AG04450 (cell line): ENCODE results near the gene ERC1. TPM values are rescaled to one million over a fixed set of nuclear protein-coding genes. Genes with fewer than 3 reads are reported as not detected.
"Not testable (repeated sequence)": the region's sequence is repeated elsewhere in the genome, so short reads cannot be mapped to it uniquely, and the experiment has no call there.

Source experiments
- CTCF ChIA-PET: fragments of 300-600, 350-600 bp; formaldehyde crosslinking; extraction: SDS; loops from one replicate; lab custom pipeline; 2022; ENCODE audit warnings: antibody characterized with exemption, inconsistent platforms; lab: Charles Lee
- POLR2A ChIA-PET: fragments of 350-600 bp; formaldehyde crosslinking; extraction: SDS; loops from one replicate; lab custom pipeline; 2021; ENCODE audit warnings: antibody characterized with exemption, inconsistent platforms; lab: Yijun Ruan, JAX
- DNase-seq: peaks from one replicate; pipeline ENCODE4 v3.0.0-alpha.2; 2011; ENCODE audit warnings: low read depth, low spot score
- H3K27ac ChIP-seq: one replicate; pipeline ENCODE4 v1.5.1; 2012; ENCODE audit warnings: low read depth, low read length, control low read depth
- H3K27me3 ChIP-seq: one replicate; pipeline ENCODE4 v1.6.0; 2012; ENCODE audit warnings: low read length; ENCODE audit not compliant: control insufficient read depth, insufficient read depth
- H3K4me3 ChIP-seq: 2 replicates; pipeline ENCODE4 v1.5.1; 2011; ENCODE audit warnings: mild to moderate bottlenecking, low read depth, low read length, control low read depth
- H3K9me3 ChIP-seq: 2 replicates; pipeline ENCODE4 v1.5.1; 2012; ENCODE audit warnings: low read length; ENCODE audit not compliant: control insufficient read depth, insufficient read depth
- CTCF ChIP-seq: IDR thresholded peaks from 2 replicates; pipeline ENCODE4 v1.5.1; 2011; ENCODE audit warnings: low read depth, low read length, control low read depth, inconsistent platforms
- polyA plus RNA-seq: library from polyadenylated mRNA; depleted of rRNA; stranded (reverse); fragments of >200 nt; gene quantifications from 2 replicates; pipeline ENCODE4 v1.2.3, GENCODE V29; 2011

ERC1 gene
- polyA plus RNA-seq, 1 experiment, result 28.6 TPM

GRCh38 chr12:996881-997280 lies 5.9 kb downstream of the ERC1 start:
- CTCF ChIA-PET, result interaction anchor here (1.8 kb wide), 1 partner anchor 47 kb away, joined by 6 read pairs; the partner anchor contains the start of gene RAD52

GRCh38 chr12:997505-997904 lies 6.5 kb downstream of the ERC1 start:
- CTCF ChIA-PET, result interaction anchor here (1.2 to 1.8 kb wide), 2 partner anchors 48 to 95 kb away, joined by 3 to 6 read pairs; partner anchors contain the start of gene RAD52
- no peak for TF ChIP-seq CTCF
- no peaks in the 10 kb centered on the region for H3K9me3 ChIP-seq

More at GRCh38 chr12:996881-997280, 5.9 kb downstream of the ERC1 start:
- TF ChIP-seq CTCF, result no peak
- no peaks in the 10 kb centered on the region for H3K27me3 ChIP-seq
- H3K27ac ChIP-seq, result no peak overlapping the region
- H3K4me3 ChIP-seq, result no peak overlapping the region
- DNase-seq, result no peak
- no peaks in the 10 kb centered on the region for H3K9me3 ChIP-seq
- POLR2A ChIA-PET, result no interaction called here

GRCh38 chr12:998020-998874 lies 7.2 kb downstream of the ERC1 start:
- Histone ChIP-seq H3K4me3 (no peak overlapping the region), H3K27ac (no peak overlapping the region), H3K9me3 (no peaks in the 10 kb centered on the region), H3K27me3 (no peaks in the 10 kb centered on the region)
- POLR2A ChIA-PET, result no interaction called here
- CTCF ChIA-PET, result interaction anchor here (0.6 to 1.8 kb wide), 4 partner anchors 49 to 95 kb away, joined by 3 to 6 read pairs (median 3); partner anchors contain the start of gene RAD52
- no peak for DNase-seq
- TF ChIP-seq CTCF, result no peak

More at GRCh38 chr12:997505-997904, 6.5 kb downstream of the ERC1 start:
- Histone ChIP-seq H3K4me3 (no peak overlapping the region), H3K27ac (no peak overlapping the region), H3K27me3 (no peaks in the 10 kb centered on the region)
- DNase-seq, result no peak
- POLR2A ChIA-PET, result no interaction called here

GRCh38 chr12:999736-1000135 lies 8.7 kb downstream of the ERC1 start:
- H3K9me3 ChIP-seq, DNase-seq, H3K4me3 ChIP-seq, POLR2A ChIA-PET, H3K27ac ChIP-seq, H3K27me3 ChIP-seq: not testable (repeated sequence)
- CTCF ChIA-PET, result interaction anchor here (2.0 kb wide), 1 partner anchor 50 kb away, joined by 6 read pairs; the partner anchor contains the start of gene RAD52

GRCh38 chr12:1001507-1001906 lies 10.5 kb downstream of the ERC1 start:
- no peaks in the 10 kb centered on the region for H3K27me3 ChIP-seq
- no peaks in the 10 kb centered on the region for H3K9me3 ChIP-seq
- ChIA-PET POLR2A (interaction anchor here (0.7 kb wide), 1 partner anchor 158 kb away, joined by 5 read pairs; no protein-coding TSS in a partner anchor), CTCF (interaction anchor here (1.0 to 2.0 kb wide), 2 partner anchors 52 to 92 kb away, joined by 6 read pairs; partner anchors contain the start of gene RAD52)
- H3K4me3 ChIP-seq, result no peak overlapping the region
- TF ChIP-seq CTCF, result no peak
- DNase-seq, result no peak
- no peak overlapping the region for H3K27ac ChIP-seq
